Parathyroid adenoma (tissue), 2 donors: ENCODE data around the gene ZFP1.

Experiments used
- H2AFZ ChIP-seq: fragments of 300-600 bp; sonication (generic); one replicate; pipeline ENCODE4 v1.7.0; 2017; ENCODE audit warnings: antibody characterized with exemption, mild to moderate bottlenecking
- H3K27ac ChIP-seq: fragments of 300-600 bp; sonication (generic); one replicate; pipeline ENCODE4 v1.7.0; 2017
- H3K27me3 ChIP-seq: fragments of 300-600 bp; sonication (generic); one replicate; pipeline ENCODE4 v1.7.0; 2017; ENCODE audit warnings: low read length; ENCODE audit not compliant: control insufficient read depth, insufficient read depth
- H3K36me3 ChIP-seq: fragments of 300-600 bp; sonication (generic); one replicate; pipeline ENCODE4 v1.7.0; 2017; ENCODE audit warnings: low read length; ENCODE audit not compliant: control insufficient read depth, insufficient read depth
- H3K4me1 ChIP-seq: fragments of 300-600 bp; sonication (generic); one replicate; pipeline ENCODE4 v1.7.0; 2017; ENCODE audit warnings: control low read depth
- H3K4me2 ChIP-seq: fragments of 300-600 bp; sonication (generic); one replicate; pipeline ENCODE4 v1.7.0; 2017; ENCODE audit warnings: low read length
- H3K4me3 ChIP-seq: fragments of 300-600 bp; sonication (generic); one replicate; pipeline ENCODE4 v1.7.0; 2017; ENCODE audit warnings: low read depth, low read length
- H3K79me2 ChIP-seq: fragments of 300-600 bp; sonication (generic); one replicate; pipeline ENCODE4 v1.7.0; 2017; ENCODE audit warnings: control low read depth
- H3K9ac ChIP-seq: fragments of 300-600 bp; sonication (generic); one replicate; pipeline ENCODE4 v1.7.0; 2017; ENCODE audit warnings: mild to moderate bottlenecking
- H3K9me3 ChIP-seq: fragments of 300-600 bp; sonication (generic); one replicate; pipeline ENCODE4 v1.7.0; 2017; ENCODE audit warnings: low read length; ENCODE audit not compliant: control insufficient read depth
- CTCF ChIP-seq: fragments of 300-600 bp; sonication (generic); IDR thresholded peaks from one replicate; pipeline ENCODE4 v1.7.0; 2017; ENCODE audit warnings: antibody characterized with exemption, mild to moderate bottlenecking
- donor health status: primary hyperparathyroidism.

The ZFP1 gene

GRCh38 chr16:75116911-75117245 lies 31.4 kb upstream of the ZFP1 start:
- H3K4me3 ChIP-seq, result no peak overlapping the region
- H3K9me3 ChIP-seq, result no peaks in the 10 kb centered on the region
- H3K4me2 ChIP-seq, result peak overlapping the region; percentile 80
- H3K9ac ChIP-seq, result no peak overlapping the region
- H3K79me2 ChIP-seq, result peaks cover 2% of the 10 kb centered on the region
- no peaks in the 10 kb centered on the region for H3K36me3 ChIP-seq
- H3K4me1 ChIP-seq, result peaks cover 6% of the 10 kb centered on the region
- peak overlapping the region; percentile 92 for H2AFZ ChIP-seq
- H3K27me3 ChIP-seq, result no peaks in the 10 kb centered on the region
- TF ChIP-seq CTCF, result no peak
- no peak overlapping the region for H3K27ac ChIP-seq

- no peak overlapping the region for H3K4me2 ChIP-seq
- no peak for TF ChIP-seq CTCF
- H3K27ac ChIP-seq, result no peak overlapping the region
These were observed 29.3 kb upstream of the ZFP1 start for GRCh38 chr16:75118943-75119539.

GRCh38 chr16:75120253-75120652 lies 28.1 kb upstream of the ZFP1 start:
- Histone ChIP-seq H3K79me2 (peaks cover 2% of the 10 kb centered on the region), H3K9ac (no peak overlapping the region), H3K4me3 (no peak overlapping the region), H3K27me3 (no peaks in the 10 kb centered on the region), H3K27ac (no peak overlapping the region), H2AFZ (no peak overlapping the region), H3K4me2 (no peak overlapping the region), H3K9me3 (no peaks in the 10 kb centered on the region), H3K4me1 (peaks cover 6% of the 10 kb centered on the region), H3K36me3 (no peaks in the 10 kb centered on the region)
- TF ChIP-seq CTCF, result no peak

More at GRCh38 chr16:75118943-75119539, 29.3 kb upstream of the ZFP1 start:
- Histone ChIP-seq H3K27me3 (no peaks in the 10 kb centered on the region), H3K79me2 (peaks cover 2% of the 10 kb centered on the region), H3K36me3 (no peaks in the 10 kb centered on the region), H3K9me3 (no peaks in the 10 kb centered on the region), H3K9ac (no peak overlapping the region), H2AFZ (no peak overlapping the region), H3K4me3 (no peak overlapping the region), H3K4me1 (peaks cover 6% of the 10 kb centered on the region)

GRCh38 chr16:75121949-75122568 lies 26.3 kb upstream of the ZFP1 start:
- no peaks in the 10 kb centered on the region for H3K4me1 ChIP-seq
- H3K27me3 ChIP-seq, result no peaks in the 10 kb centered on the region
- H3K27ac ChIP-seq, result no peak overlapping the region
- no peak overlapping the region for H3K4me3 ChIP-seq
- no peaks in the 10 kb centered on the region for H3K36me3 ChIP-seq
- no peak overlapping the region for H3K9ac ChIP-seq
- no peaks in the 10 kb centered on the region for H3K9me3 ChIP-seq
- no peak for TF ChIP-seq CTCF
- no peaks in the 10 kb centered on the region for H3K79me2 ChIP-seq
- H3K4me2 ChIP-seq, result no peak overlapping the region
- H2AFZ ChIP-seq, result no peak overlapping the region

- no peak overlapping the region for H3K4me2 ChIP-seq
- H3K4me3 ChIP-seq, result no peak overlapping the region
- no peak overlapping the region for H2AFZ ChIP-seq
- no peaks in the 10 kb centered on the region for H3K27me3 ChIP-seq
- H3K27ac ChIP-seq, result no peak overlapping the region
- H3K9ac ChIP-seq, result no peak overlapping the region
- no peaks in the 10 kb centered on the region for H3K9me3 ChIP-seq
- no peaks in the 10 kb centered on the region for H3K36me3 ChIP-seq
- no peaks in the 10 kb centered on the region for H3K4me1 ChIP-seq
- no peaks in the 10 kb centered on the region for H3K79me2 ChIP-seq
- no peak for TF ChIP-seq CTCF
These were observed 25.7 kb upstream of the ZFP1 start for GRCh38 chr16:75122609-75123008.
